Measurements from ENCODE around the gene OLIG2. TPM values are rescaled to one million over a fixed set of nuclear protein-coding genes. Genes with fewer than 3 reads are reported as not detected.

Gene OLIG2
- polyA plus RNA-seq, 4 donors = not detected

GRCh38 chr21:33063907-33064622 is 38.3 kb downstream of the OLIG2 start:
- no peak for DNase-seq (ENCODE audit: low read depth in 4 of 4, low spot score in 3 of 4)

GRCh38 chr21:33064623-33065390 is 39.1 kb downstream of the OLIG2 start:
- no peak for DNase-seq (ENCODE audit: low read depth in 4 of 4, low spot score in 3 of 4)

DNA sequence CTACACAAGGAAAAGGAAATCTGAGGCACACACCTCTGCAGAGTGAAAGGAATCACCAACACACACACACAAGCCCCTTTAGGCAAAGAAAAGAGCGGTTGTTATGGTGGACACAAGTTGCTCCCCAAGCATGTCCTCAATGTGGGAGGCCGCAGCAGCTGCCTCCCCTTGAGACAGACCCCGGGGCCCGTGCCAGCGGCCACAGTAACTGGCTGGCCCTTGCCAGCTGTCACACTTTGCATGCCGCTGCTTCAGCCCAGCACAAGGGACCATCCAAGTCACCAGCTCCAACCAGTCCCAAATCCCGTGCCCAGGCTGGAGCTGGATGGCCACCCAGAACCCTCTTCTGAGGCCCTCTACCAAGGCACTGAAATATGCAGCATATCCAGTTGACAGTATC is 41.3 kb downstream of the OLIG2 start:
- no peak for DNase-seq (ENCODE audit: low read depth in 4 of 4, low spot score in 3 of 4)

- DNase-seq (ENCODE audit: low read depth in 4 of 4, low spot score in 3 of 4) = no peak
These were observed 41.7 kb downstream of the OLIG2 start for GRCh38 chr21:33067457-33067856.

DNA sequence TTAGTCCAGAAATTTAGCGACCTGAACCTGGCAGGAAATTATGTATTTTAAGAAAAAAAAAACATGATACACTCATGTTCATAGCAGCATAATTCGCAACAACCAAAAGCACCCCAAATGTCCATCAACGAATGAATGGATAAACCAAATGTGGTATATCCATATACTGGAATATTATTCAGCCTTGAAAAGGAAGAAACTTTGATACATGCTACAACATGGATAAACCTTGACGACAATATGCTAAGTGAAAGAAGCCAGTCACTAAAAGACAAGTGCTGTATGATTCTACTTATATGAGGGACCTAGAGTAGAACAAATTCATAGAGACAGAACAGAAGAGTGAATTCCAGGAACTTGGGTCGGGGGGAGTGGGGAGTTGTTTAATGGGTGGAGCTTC is 43.5 kb downstream of the OLIG2 start:
- no peak for DNase-seq (ENCODE audit: low read depth in 4 of 4, low spot score in 3 of 4)

DNA sequence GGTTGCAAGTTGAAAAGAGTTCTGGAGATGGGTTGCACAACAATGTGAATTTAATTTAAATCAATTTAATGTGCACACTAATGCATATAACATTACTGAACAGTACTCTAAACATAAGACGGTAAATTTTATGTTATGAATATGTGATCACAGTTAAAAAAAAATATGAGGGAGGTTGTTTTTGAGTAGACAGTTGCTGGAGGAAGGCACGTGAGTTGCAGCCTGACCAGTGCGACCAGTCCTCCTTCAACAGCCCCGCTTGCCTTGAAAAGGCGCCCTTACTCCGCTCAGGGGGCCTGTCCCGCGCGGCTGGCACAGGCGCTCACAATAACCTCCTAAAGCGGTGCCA is 43.9 kb downstream of the OLIG2 start:
- DNase-seq (ENCODE audit: low read depth in 4 of 4, low spot score in 3 of 4) = no peak

DNA sequence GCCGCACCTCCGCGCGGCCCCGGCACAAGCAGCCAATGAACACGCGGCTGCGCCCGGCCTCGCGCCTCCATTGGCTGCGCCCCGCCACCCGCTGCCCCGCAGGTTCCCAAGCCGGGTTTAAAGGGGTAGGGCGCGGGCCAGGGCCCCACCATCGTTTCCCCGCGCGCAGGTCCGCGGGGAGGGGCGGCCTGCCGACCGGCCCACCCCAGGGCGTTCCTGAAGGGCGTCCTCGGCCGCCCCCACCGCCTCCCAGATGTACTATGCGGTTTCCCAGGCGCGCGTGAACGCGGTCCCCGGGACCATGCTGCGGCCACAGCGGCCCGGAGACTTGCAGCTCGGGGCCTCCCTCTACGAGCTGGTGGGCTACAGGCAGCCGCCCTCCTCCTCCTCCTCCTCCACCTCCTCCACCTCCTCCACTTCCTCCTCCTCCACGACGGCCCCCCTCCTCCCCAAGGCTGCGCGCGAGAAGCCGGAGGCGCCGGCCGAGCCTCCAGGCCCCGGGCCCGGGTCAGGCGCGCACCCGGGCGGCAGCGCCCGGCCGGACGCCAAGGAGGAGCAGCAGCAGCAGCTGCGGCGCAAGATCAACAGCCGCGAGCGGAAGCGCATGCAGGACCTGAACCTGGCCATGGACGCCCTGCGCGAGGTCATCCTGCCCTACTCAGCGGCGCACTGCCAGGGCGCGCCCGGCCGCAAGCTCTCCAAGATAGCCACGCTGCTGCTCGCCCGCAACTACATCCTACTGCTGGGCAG is 44.4 kb downstream of the OLIG2 start, which contains the start of gene OLIG1:
TSS of gene OLIG1 (plus strand) at position 148 of the 750 bp plus-strand sequence. CDS start at position 254, 106 bp downstream.
- no peak for DNase-seq (ENCODE audit: low read depth in 4 of 4, low spot score in 3 of 4)

GRCh38 chr21:33070744-33070997 is 44.9 kb downstream of the OLIG2 start:
- DNase-seq (ENCODE audit: low read depth in 4 of 4, low spot score in 3 of 4) = no peak

- no peak for DNase-seq (ENCODE audit: low read depth in 4 of 4, low spot score in 3 of 4)
These were observed 45.4 kb downstream of the OLIG2 start for GRCh38 chr21:33070998-33071769.

- DNase-seq (ENCODE audit: low read depth in 4 of 4, low spot score in 3 of 4) = no peak
These were observed 46.1 kb downstream of the OLIG2 start for GRCh38 chr21:33071770-33072306.

DNA sequence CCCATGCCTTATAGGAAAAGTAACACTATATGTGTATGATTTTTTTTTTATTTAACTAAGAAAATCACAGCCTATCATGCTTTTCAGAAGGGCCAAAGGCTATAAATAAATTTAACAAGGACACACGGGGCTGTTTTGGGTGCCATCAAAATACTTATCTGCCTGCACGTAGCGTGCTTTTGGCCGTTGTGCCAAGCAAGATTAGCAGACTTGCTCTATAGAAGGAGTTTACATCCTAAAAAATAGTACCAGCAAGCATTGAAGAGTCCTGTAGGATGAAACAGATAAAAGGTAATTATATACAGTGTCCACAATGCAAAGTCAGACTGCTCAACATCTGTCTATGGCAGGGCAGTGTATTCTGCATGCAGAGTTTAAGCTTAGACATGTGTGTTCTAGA is 47.9 kb downstream of the OLIG2 start:
- no peak for DNase-seq (ENCODE audit: low read depth in 4 of 4, low spot score in 3 of 4)

- no peak for DNase-seq (ENCODE audit: low read depth in 4 of 4, low spot score in 3 of 4)
These were observed 49.4 kb downstream of the OLIG2 start for GRCh38 chr21:33075128-33075527.

DNA sequence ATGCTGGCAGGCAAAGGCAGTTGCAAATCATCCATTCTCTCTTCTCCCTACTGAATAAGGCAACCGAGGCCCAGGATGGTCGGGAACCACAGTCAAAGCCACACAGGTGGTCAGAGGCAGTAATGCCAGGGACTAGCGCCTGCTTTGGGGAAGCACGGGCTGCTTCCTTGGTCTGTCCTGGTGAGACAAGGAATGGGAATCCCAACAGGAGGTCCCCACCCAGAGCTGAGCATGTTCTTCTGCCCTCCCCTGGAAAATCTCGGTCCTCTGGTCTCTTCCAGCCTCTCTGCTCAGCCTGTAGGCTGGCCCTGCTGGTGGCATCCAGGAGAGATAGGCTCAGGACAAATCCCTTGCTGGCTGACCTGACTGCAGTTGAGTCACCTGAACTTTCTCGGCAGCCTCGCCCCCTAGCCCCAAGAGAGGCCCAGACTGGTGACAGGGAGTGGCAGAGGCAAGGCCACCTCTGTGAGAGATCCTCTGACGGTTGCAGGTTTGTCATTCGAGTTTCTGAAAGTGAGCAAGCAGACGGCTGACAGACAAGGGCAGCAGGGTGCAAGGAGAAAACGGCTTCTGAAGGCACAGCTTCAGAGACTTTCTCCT is 50.0 kb downstream of the OLIG2 start:
- no peak for DNase-seq (ENCODE audit: low read depth in 4 of 4, low spot score in 3 of 4)

GRCh38 chr21:33076600-33077329 is 51.0 kb downstream of the OLIG2 start:
- DNase-seq (ENCODE audit: low read depth in 4 of 4, low spot score in 3 of 4) = no peak

Other genes with a start within 250 kb of the OLIG2 start
- gene OLIG1, start 44.2 kb downstream of the OLIG2 start, polyA plus RNA-seq (ENCODE audit: insufficient read length in 4 of 4) = under 1 TPM in 2 of 4 donors, not detected in 2; 0.16 to 0.31 TPM
- 10 to 100 TPM; 17.8 to 19.9 (median 18.1) TPM for gene IFNAR2, start 204.0 kb downstream of the OLIG2 start, polyA plus RNA-seq (ENCODE audit: insufficient read length in 4 of 4)
- gene IL10RB, start 240.4 kb downstream of the OLIG2 start, polyA plus RNA-seq (ENCODE audit: insufficient read length in 4 of 4) = 10 to 100 TPM; 25.0 to 36.2 (median 29.1) TPM